NCI-H2227 treated with DMSO at 0.1 percent for 48 hours (cell line): ENCODE data around the gene KIF21B.
"Not testable (repeated sequence)": the region's sequence is repeated elsewhere in the genome, so short reads cannot be mapped to it uniquely, and the experiment has no call there.

Experiments used
- DNase-seq: peaks from one replicate; lab custom pipeline; 2025; lab: John Stamatoyannopoulos, UW

Gene KIF21B

GRCh38 chr1:200970771-200971427 is 52.6 kb downstream of the KIF21B start:
- no peak for DNase-seq

- no peak for DNase-seq
Observed at GRCh38 chr1:200969726-200970561, 53.6 kb downstream of the KIF21B start.

- DNase-seq = no peak
Observed at GRCh38 chr1:200968469-200969410, 54.8 kb downstream of the KIF21B start.

- no peak for DNase-seq
Observed at GRCh38 chr1:200967693-200968468, 55.6 kb downstream of the KIF21B start.

- DNase-seq = no peak
Observed at GRCh38 chr1:200966934-200967333, 56.6 kb downstream of the KIF21B start.

GRCh38 chr1:200965111-200965805 is 58.3 kb downstream of the KIF21B start:
- no peak for DNase-seq

GRCh38 chr1:200963888-200964287 is 59.6 kb downstream of the KIF21B start:
- not testable (repeated sequence) for DNase-seq

GRCh38 chr1:200963076-200963475 is 60.4 kb downstream of the KIF21B start:
- no peak for DNase-seq

GRCh38 chr1:200962631-200963030 is 60.9 kb downstream of the KIF21B start:
- no peak for DNase-seq

GRCh38 chr1:200962151-200962550 is 61.4 kb downstream of the KIF21B start:
- not testable (repeated sequence) for DNase-seq

GRCh38 chr1:200960948-200961340 is 62.6 kb downstream of the KIF21B start:
- DNase-seq = no peak

- no peak for DNase-seq
Observed at GRCh38 chr1:200960236-200960947, 63.1 kb downstream of the KIF21B start.

- DNase-seq = no peak
Observed at GRCh38 chr1:200959411-200959921, 64.0 kb downstream of the KIF21B start.

- DNase-seq = no peak
Observed at GRCh38 chr1:200958597-200958996, 64.9 kb downstream of the KIF21B start.

- no peak for DNase-seq
Observed at GRCh38 chr1:200954434-200954833, 69.1 kb downstream of the KIF21B start.

GRCh38 chr1:200951016-200951415 is 72.5 kb downstream of the KIF21B start:
- no peak for DNase-seq

- DNase-seq = no peak
Observed at GRCh38 chr1:200949626-200950025, 73.9 kb downstream of the KIF21B start.

GRCh38 chr1:200947059-200947566 is 76.4 kb downstream of the KIF21B start:
- no peak for DNase-seq

- DNase-seq = no peak
Observed at GRCh38 chr1:200945111-200945510, 78.4 kb downstream of the KIF21B start.

GRCh38 chr1:200938955-200939354 is 84.6 kb downstream of the KIF21B start:
- DNase-seq = no peak
